GM23338 (cell line): ENCODE measurements around the gene EDAR. TPM values are rescaled to one million over a fixed set of nuclear protein-coding genes. Genes with fewer than 3 reads are reported as not detected.

Experiments used
- ATAC-seq: fragments of 200-7000 bp; cut with Tn5 transposase; 3 replicates; pipeline ENCODE4 v1.9.1; 2020
- DNase-seq: peaks from one replicate; pipeline ENCODE4 v3.0.0-alpha.2; 2015; ENCODE audit warnings: low spot score
- H2AFZ ChIP-seq: fragments of 200-600 bp; sonication (generic); 2 replicates; pipeline ENCODE4 v1.8.0; 2016; ENCODE audit warnings: antibody characterized with exemption, mild to moderate bottlenecking, moderate library complexity
- H3F3A ChIP-seq: fragments of 200-600 bp; sonication (generic); replicated peaks from 2 replicates; pipeline ENCODE4 v1.8.0; 2017; ENCODE audit warnings: antibody characterized with exemption, mixed run types, low read depth
- H3K27ac ChIP-seq: fragments of 200-600 bp; sonication (generic); 2 replicates; pipeline ENCODE4 v1.6.1; 2016; ENCODE audit warnings: low read depth
- H3K27me3 ChIP-seq: fragments of 200-600 bp; sonication (generic); 2 replicates; pipeline ENCODE4 v1.8.0; 2016; ENCODE audit warnings: mild to moderate bottlenecking, mixed run types, moderate library complexity; ENCODE audit not compliant: insufficient read depth
- H3K36me3 ChIP-seq: fragments of 200-600 bp; sonication (generic); 2 replicates; pipeline ENCODE4 v1.8.0; 2016; ENCODE audit warnings: mild to moderate bottlenecking; ENCODE audit not compliant: insufficient read depth
- H3K4me1 ChIP-seq: fragments of 200-600 bp; sonication (generic); 2 replicates; pipeline ENCODE4 v1.8.0; 2016; ENCODE audit warnings: mild to moderate bottlenecking, moderate library complexity; ENCODE audit not compliant: insufficient read depth
- H3K4me2 ChIP-seq: fragments of 200-600 bp; sonication (generic); 2 replicates; pipeline ENCODE4 v1.7.1; 2017; ENCODE audit warnings: mixed run types
- H3K4me3 ChIP-seq: fragments of 200-600 bp; sonication (generic); 2 replicates; pipeline ENCODE4 v1.6.1; 2016; ENCODE audit warnings: mixed run types
- H3K79me2 ChIP-seq: fragments of 200-600 bp; sonication (generic); replicated peaks from 2 replicates; pipeline ENCODE4 v1.8.0; 2017; ENCODE audit warnings: mild to moderate bottlenecking; ENCODE audit not compliant: insufficient read depth
- H3K9me2 ChIP-seq: fragments of 200-600 bp; sonication (generic); 2 replicates; pipeline ENCODE4 v1.8.0; 2017; ENCODE audit not compliant: insufficient read depth
- H4K20me1 ChIP-seq: fragments of 200-600 bp; sonication (generic); replicated peaks from 2 replicates; pipeline ENCODE4 v1.8.0; 2017; ENCODE audit warnings: mild to moderate bottlenecking; ENCODE audit not compliant: insufficient read depth
- H3K27ac Mint-ChIP-seq: 2 replicates; pipeline ENCODE4 v1.8.0; 2020; ENCODE audit warnings: inconsistent platforms, mild to moderate bottlenecking, moderate library complexity, mixed read lengths
- H3K27me3 Mint-ChIP-seq: 3 replicates; pipeline ENCODE4 v1.8.0; 2022; ENCODE audit warnings: low read depth, mild to moderate bottlenecking, moderate library complexity, mixed read lengths, inconsistent platforms; ENCODE audit not compliant: insufficient read depth, poor library complexity
- H3K36me3 Mint-ChIP-seq: 3 replicates; pipeline ENCODE4 v1.8.0; 2021; ENCODE audit warnings: low read depth, mild to moderate bottlenecking, inconsistent platforms, moderate library complexity, mixed read lengths
- H3K4me1 Mint-ChIP-seq: 3 replicates; pipeline ENCODE4 v1.8.0; 2020; ENCODE audit warnings: mild to moderate bottlenecking, inconsistent platforms, mixed read lengths
- H3K4me3 Mint-ChIP-seq: 3 replicates; pipeline ENCODE4 v1.8.0; 2021; ENCODE audit warnings: moderate library complexity, mild to moderate bottlenecking, inconsistent platforms, mixed read lengths
- H3K9me3 Mint-ChIP-seq: 3 replicates; pipeline ENCODE4 v1.8.0; 2020; ENCODE audit warnings: moderate library complexity, mild to moderate bottlenecking, inconsistent platforms, mixed read lengths
- CREB1 ChIP-seq: fragments of 250-450 bp; sonication (Bioruptor Pico); IDR thresholded peaks from 2 replicates; pipeline ENCODE4 v1.5.0; 2020; ENCODE audit warnings: low read depth, mild to moderate bottlenecking, moderate library complexity
- EZH2 ChIP-seq: fragments of 200-600 bp; sonication (generic); IDR thresholded peaks from one replicate; pipeline ENCODE4 v1.8.0; 2017; ENCODE audit warnings: antibody characterized with exemption, mild to moderate bottlenecking, low read depth; ENCODE audit not compliant: unreplicated experiment
- EZH2phosphoT487 ChIP-seq: fragments of 200-600 bp; sonication (generic); IDR thresholded peaks from one replicate; pipeline ENCODE4 v1.8.1; 2018; ENCODE audit warnings: antibody characterized with exemption; ENCODE audit not compliant: unreplicated experiment
- NANOG ChIP-seq: IDR thresholded peaks from 2 replicates; pipeline ENCODE4 v1.6.1; 2016; ENCODE audit warnings: antibody characterized with exemption, borderline replicate concordance
- POLR2AphosphoS5 ChIP-seq: IDR thresholded peaks from 2 replicates; pipeline ENCODE4 v1.6.1; 2016; ENCODE audit warnings: antibody characterized with exemption, low read depth
- STAT1 ChIP-seq: IDR thresholded peaks from one replicate; pipeline ENCODE4 v1.6.1; 2016; ENCODE audit warnings: antibody characterized with exemption; ENCODE audit not compliant: unreplicated experiment
- ZNF114 ChIP-seq: fragments of 250-450 bp; sonication (Bioruptor Pico); IDR thresholded peaks from 2 replicates; pipeline ENCODE4 v1.5.0; 2020; ENCODE audit warnings: mild to moderate bottlenecking, moderate library complexity
- ZNF331 ChIP-seq: fragments of 250-450 bp; sonication (Bioruptor Pico); IDR thresholded peaks from 2 replicates; pipeline ENCODE4 v1.5.0; 2020; ENCODE audit warnings: low read depth, mild to moderate bottlenecking, moderate library complexity
- polyA plus RNA-seq: library from polyadenylated mRNA; unstranded; fragments of >200 nt; fragmentation: Nextera tagmentation; extraction: Ambion mirVana; gene quantifications from 2 replicates; pipeline ENCODE4 v1.2.1, GENCODE V29; 2016
- total RNA-seq: library from RNA; depleted of rRNA; stranded (reverse); fragments of >200 nt; shearing (Covaris generic); gene quantifications from 2 replicates; pipeline ENCODE4 v1.2.3, GENCODE V29; 2014
- TF ChIP-seq, protein P1 (sequence below): IDR thresholded peaks from 2 replicates; pipeline ENCODE4 v1.6.1; 2016; ENCODE audit warnings: antibody characterized with exemption
- TF ChIP-seq, protein P2 (sequence below): fragments of 250-450 bp; sonication (Bioruptor Pico); IDR thresholded peaks from 2 replicates; pipeline ENCODE4 v1.5.0; 2020; ENCODE audit warnings: mild to moderate bottlenecking, moderate library complexity

The EDAR gene
- total and polyA plus RNA-seq, 2 experiments from 2014 or later: not detected

- ATAC-seq (no peak), DNase-seq (no peak)
- H3K4me2 ChIP-seq: no peak overlapping the region
- Mint-ChIP-seq H3K36me3 (no peaks in the 10 kb centered on the region), H3K4me3 (no peak overlapping the region), H3K4me1 (peaks cover 33% of the 10 kb centered on the region), H3K27ac (no peak overlapping the region), H3K27me3 (peaks cover 4% of the 10 kb centered on the region), H3K9me3 (no peaks in the 10 kb centered on the region)
- H4K20me1 ChIP-seq: no peaks in the 10 kb centered on the region
- H3K36me3 ChIP-seq: no peaks in the 10 kb centered on the region
- no peaks in the 10 kb centered on the region for H3F3A ChIP-seq
- no peaks in the 10 kb centered on the region for H3K27me3 ChIP-seq
- TF ChIP-seq EZH2phosphoT487 (no peak), POLR2AphosphoS5 (no peak), EZH2 (no peak), NANOG (no peak)
- TF ChIP-seq, protein P1, sequence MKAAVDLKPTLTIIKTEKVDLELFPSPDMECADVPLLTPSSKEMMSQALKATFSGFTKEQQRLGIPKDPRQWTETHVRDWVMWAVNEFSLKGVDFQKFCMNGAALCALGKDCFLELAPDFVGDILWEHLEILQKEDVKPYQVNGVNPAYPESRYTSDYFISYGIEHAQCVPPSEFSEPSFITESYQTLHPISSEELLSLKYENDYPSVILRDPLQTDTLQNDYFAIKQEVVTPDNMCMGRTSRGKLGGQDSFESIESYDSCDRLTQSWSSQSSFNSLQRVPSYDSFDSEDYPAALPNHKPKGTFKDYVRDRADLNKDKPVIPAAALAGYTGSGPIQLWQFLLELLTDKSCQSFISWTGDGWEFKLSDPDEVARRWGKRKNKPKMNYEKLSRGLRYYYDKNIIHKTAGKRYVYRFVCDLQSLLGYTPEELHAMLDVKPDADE: no peak
- no peak overlapping the region for H2AFZ ChIP-seq
- H3K27ac ChIP-seq: no peak overlapping the region
- H3K9me2 ChIP-seq: no peaks in the 10 kb centered on the region
- H3K4me1 ChIP-seq: no peaks in the 10 kb centered on the region; the same call in 1 of the 2 replicates
- no peak overlapping the region for H3K4me3 ChIP-seq
- no peaks in the 10 kb centered on the region for H3K79me2 ChIP-seq
Measured at GRCh38 chr2:108932736-108933332, 56.2 kb downstream of the EDAR start.

- Mint-ChIP-seq H3K36me3 (no peaks in the 10 kb centered on the region), H3K4me3 (no peak overlapping the region), H3K4me1 (peaks cover 29% of the 10 kb centered on the region), H3K9me3 (no peaks in the 10 kb centered on the region), H3K27me3 (peaks cover 6% of the 10 kb centered on the region), H3K27ac (no peak overlapping the region)
- H3K27ac ChIP-seq: no peak overlapping the region
- no peak overlapping the region for H2AFZ ChIP-seq
- no peaks in the 10 kb centered on the region for H3K79me2 ChIP-seq
- H3K27me3 ChIP-seq: no peaks in the 10 kb centered on the region
- no peak for ATAC-seq
- H3K4me3 ChIP-seq: no peak overlapping the region
- H3K9me2 ChIP-seq: no peaks in the 10 kb centered on the region
- DNase-seq: no peak
- no peaks in the 10 kb centered on the region for H3K36me3 ChIP-seq
- H3F3A ChIP-seq: no peaks in the 10 kb centered on the region
- no peaks in the 10 kb centered on the region for H4K20me1 ChIP-seq
- H3K4me2 ChIP-seq: no peak overlapping the region
- no peaks in the 10 kb centered on the region; the same call in 1 of the 2 replicates for H3K4me1 ChIP-seq
- TF ChIP-seq EZH2: no peak
- TF ChIP-seq, protein P2, sequence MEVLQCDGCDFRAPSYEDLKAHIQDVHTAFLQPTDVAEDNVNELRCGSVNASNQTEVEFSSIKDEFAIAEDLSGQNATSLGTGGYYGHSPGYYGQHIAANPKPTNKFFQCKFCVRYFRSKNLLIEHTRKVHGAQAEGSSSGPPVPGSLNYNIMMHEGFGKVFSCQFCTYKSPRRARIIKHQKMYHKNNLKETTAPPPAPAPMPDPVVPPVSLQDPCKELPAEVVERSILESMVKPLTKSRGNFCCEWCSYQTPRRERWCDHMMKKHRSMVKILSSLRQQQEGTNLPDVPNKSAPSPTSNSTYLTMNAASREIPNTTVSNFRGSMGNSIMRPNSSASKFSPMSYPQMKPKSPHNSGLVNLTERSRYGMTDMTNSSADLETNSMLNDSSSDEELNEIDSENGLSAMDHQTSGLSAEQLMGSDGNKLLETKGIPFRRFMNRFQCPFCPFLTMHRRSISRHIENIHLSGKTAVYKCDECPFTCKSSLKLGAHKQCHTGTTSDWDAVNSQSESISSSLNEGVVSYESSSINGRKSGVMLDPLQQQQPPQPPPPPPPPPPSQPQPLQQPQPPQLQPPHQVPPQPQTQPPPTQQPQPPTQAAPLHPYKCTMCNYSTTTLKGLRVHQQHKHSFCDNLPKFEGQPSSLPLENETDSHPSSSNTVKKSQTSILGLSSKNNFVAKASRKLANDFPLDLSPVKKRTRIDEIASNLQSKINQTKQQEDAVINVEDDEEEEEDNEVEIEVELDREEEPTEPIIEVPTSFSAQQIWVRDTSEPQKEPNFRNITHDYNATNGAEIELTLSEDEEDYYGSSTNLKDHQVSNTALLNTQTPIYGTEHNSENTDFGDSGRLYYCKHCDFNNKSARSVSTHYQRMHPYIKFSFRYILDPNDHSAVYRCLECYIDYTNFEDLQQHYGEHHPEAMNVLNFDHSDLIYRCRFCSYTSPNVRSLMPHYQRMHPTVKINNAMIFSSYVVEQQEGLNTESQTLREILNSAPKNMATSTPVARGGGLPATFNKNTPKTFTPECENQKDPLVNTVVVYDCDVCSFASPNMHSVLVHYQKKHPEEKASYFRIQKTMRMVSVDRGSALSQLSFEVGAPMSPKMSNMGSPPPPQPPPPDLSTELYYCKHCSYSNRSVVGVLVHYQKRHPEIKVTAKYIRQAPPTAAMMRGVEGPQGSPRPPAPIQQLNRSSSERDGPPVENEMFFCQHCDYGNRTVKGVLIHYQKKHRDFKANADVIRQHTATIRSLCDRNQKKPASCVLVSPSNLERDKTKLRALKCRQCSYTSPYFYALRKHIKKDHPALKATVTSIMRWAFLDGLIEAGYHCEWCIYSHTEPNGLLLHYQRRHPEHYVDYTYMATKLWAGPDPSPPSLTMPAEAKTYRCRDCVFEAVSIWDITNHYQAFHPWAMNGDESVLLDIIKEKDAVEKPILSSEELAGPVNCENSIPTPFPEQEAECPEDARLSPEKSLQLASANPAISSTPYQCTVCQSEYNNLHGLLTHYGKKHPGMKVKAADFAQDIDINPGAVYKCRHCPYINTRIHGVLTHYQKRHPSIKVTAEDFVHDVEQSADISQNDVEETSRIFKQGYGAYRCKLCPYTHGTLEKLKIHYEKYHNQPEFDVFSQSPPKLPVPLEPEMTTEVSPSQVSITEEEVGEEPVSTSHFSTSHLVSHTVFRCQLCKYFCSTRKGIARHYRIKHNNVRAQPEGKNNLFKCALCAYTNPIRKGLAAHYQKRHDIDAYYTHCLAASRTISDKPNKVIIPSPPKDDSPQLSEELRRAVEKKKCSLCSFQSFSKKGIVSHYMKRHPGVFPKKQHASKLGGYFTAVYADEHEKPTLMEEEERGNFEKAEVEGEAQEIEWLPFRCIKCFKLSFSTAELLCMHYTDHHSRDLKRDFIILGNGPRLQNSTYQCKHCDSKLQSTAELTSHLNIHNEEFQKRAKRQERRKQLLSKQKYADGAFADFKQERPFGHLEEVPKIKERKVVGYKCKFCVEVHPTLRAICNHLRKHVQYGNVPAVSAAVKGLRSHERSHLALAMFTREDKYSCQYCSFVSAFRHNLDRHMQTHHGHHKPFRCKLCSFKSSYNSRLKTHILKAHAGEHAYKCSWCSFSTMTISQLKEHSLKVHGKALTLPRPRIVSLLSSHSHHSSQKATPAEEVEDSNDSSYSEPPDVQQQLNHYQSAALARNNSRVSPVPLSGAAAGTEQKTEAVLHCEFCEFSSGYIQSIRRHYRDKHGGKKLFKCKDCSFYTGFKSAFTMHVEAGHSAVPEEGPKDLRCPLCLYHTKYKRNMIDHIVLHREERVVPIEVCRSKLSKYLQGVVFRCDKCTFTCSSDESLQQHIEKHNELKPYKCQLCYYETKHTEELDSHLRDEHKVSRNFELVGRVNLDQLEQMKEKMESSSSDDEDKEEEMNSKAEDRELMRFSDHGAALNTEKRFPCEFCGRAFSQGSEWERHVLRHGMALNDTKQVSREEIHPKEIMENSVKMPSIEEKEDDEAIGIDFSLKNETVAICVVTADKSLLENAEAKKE (CRISPR knock-in tag): no peak
- TF ChIP-seq CREB1 (CRISPR knock-in tag): no peak
- TF ChIP-seq NANOG: no peak
- TF ChIP-seq ZNF331 (CRISPR knock-in tag): no peak
- no peak for TF ChIP-seq ZNF114
- no peak for TF ChIP-seq POLR2AphosphoS5
- TF ChIP-seq STAT1: no peak
- TF ChIP-seq, protein P1: no peak
Measured at GRCh38 chr2:108931372-108931771, 57.6 kb downstream of the EDAR start.
